ENCODE data around the gene AGPS.

GRCh38 chr2:177506998-177507397 lies 114.4 kb downstream of the AGPS start:
- TF ChIP-seq POLR2AphosphoS5 (IDR thresholded peaks at IDR 0.05) (no peak), POLR2A (IDR thresholded peaks at IDR 0.05) (no peak)
